ENCODE data around the gene NR1H2.

- TF ChIP-seq SUZ12 (IDR thresholded peaks at IDR 0.05; ENCODE audit: extremely low read depth, insufficient read depth, insufficient read length) = no peak
- no peak for TF ChIP-seq ZNF274 (IDR thresholded peaks at IDR 0.05; ENCODE audit: low read depth, low read length)
Measured at GRCh38 chr19:50332244-50333038, 43.8 kb upstream of the NR1H2 start.

Data from NT2/D1 (cell line).